ENCODE results near the gene POLE4. TPM values are rescaled to one million over a fixed set of nuclear protein-coding genes. Genes with fewer than 3 reads are reported as not detected.

Gene POLE4
- total RNA-seq, 1 experiment from 2014 or later: 34.4 TPM

DNA sequence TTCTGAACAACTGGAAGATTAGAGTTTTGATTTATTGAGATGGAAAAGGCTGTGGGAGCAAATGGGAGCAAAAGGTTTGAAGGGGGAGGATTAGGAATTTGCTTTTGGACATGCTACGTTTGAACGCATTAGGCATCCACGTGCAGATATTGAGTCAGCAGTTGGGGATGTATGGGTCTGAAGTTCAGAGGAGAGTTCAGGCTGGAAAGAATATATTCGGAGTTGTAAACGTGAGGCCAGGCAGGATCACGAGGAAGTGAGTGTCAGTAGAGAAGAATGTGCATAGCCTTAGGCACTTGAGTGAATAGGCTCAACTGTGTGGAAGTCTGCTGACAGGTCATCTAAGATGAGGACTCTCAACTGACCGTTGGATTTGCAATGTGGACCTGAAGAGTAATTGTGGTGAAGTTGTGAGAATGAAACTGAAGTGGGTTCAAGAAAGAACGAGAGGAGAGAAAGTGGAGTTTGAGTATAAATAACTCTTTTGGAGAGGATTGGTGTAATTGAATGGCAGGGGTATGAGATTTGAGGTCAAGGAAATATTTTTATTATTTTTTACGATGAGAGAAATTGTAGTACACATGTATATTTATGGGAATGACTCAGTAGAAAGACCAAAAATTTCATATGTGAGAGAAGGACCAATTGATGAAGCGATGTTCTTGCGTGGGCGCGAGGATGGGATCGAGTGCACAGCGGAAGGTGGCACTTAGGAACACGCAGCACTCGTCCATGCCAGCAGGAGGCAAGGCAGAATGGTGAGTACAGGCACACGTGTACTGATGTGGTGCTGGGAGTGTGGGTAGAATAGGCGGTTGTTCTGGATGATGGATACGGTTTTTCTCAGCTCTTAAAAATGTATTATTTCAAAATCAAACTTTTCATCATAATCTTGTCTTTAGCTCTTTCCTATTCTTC, 40.5 kb upstream of the POLE4 start:
- no peak overlapping the region for H2BK20ac ChIP-seq (ENCODE audit: low read depth, low read length, poor library complexity, severe bottlenecking)
- Mint-ChIP-seq H3K4me1 (no peaks in the 10 kb centered on the region), H3K4me3 (no peak overlapping the region), H3K9me3 (no peaks in the 10 kb centered on the region; a peak in 1 of 5 replicates), H3K36me3 (ENCODE audit: insufficient read depth in 1 of 3, low read depth in 3 of 3) (no peaks in the 10 kb centered on the region), H3K27me3 (ENCODE audit: low read depth) (peaks cover 18% of the 10 kb centered on the region), H3K27ac (no peak overlapping the region)
- H3K4ac ChIP-seq (ENCODE audit: low read depth, low read length): no peak overlapping the region
- DNase-seq: no peak
- H3K4me2 ChIP-seq (ENCODE audit: insufficient read depth, insufficient read length, low read length): no peak overlapping the region
- H3K79me2 ChIP-seq (ENCODE audit: insufficient read depth, low read length): no peaks in the 10 kb centered on the region
- no peak overlapping the region for H3K9ac ChIP-seq (ENCODE audit: extremely low read depth, insufficient read length, low read length)
- H2BK5ac ChIP-seq (ENCODE audit: insufficient read length, low read length): no peak overlapping the region
- H3K18ac ChIP-seq (ENCODE audit: insufficient read length, low read depth, low read length): no peak overlapping the region
- no peaks in the 10 kb centered on the region for H3K79me1 ChIP-seq (ENCODE audit: insufficient read depth, low read depth, low read length, poor library complexity, severe bottlenecking)
- no peak overlapping the region for H2BK120ac ChIP-seq (ENCODE audit: low read depth, low read length, poor library complexity, severe bottlenecking)
- H3K14ac ChIP-seq (ENCODE audit: insufficient read depth, low read length): no peak overlapping the region
- H3K4me1 ChIP-seq (ENCODE audit: insufficient read depth, low read length): no peaks in the 10 kb centered on the region
- H4K5ac ChIP-seq (ENCODE audit: insufficient read length, low read depth, low read length): no peak overlapping the region
- H2AFZ ChIP-seq (ENCODE audit: low read length): no peak overlapping the region
- H2BK12ac ChIP-seq (ENCODE audit: insufficient read length, low read depth, low read length): no peak overlapping the region
- H4K20me1 ChIP-seq (ENCODE audit: control insufficient read depth, insufficient read depth, insufficient read length): no peaks in the 10 kb centered on the region
- no peak overlapping the region for H3K23ac ChIP-seq (ENCODE audit: insufficient read length, low read depth, low read length)
- no peak overlapping the region for H4K8ac ChIP-seq (replicated peaks; ENCODE audit: insufficient read length, low read depth, low read length)
- H3K27ac ChIP-seq (ENCODE audit: insufficient read length, low read depth, low read length): no peak overlapping the region
- TF ChIP-seq CTCF (conservative IDR thresholded peaks at IDR 0.05): peak; percentile 37; the same call in 1 of the 3 replicates
- H2AK5ac ChIP-seq (ENCODE audit: insufficient read length, low read length): no peak overlapping the region
- H3K27me3 ChIP-seq (ENCODE audit: insufficient read depth, low read length): no peaks in the 10 kb centered on the region
- no peak overlapping the region for H4K91ac ChIP-seq (ENCODE audit: insufficient read length, low read depth, low read length)
- H3T11ph ChIP-seq (ENCODE audit: low read length): no peak overlapping the region
- no peak overlapping the region for H2BK15ac ChIP-seq (ENCODE audit: low read depth, low read length)
- no peak overlapping the region for H3K56ac ChIP-seq (ENCODE audit: insufficient read length, low read depth, low read length)
- H3K23me2 ChIP-seq (ENCODE audit: insufficient read length, low read depth, low read length, poor library complexity, severe bottlenecking): peaks cover 3% of the 10 kb centered on the region
- no peaks in the 10 kb centered on the region for H3K9me3 ChIP-seq (ENCODE audit: control insufficient read depth, low read depth, low read length)
- WGBS (ENCODE audit: extremely low coverage, insufficient read length, low lambda C conversion rate): 100% methylated on average over 2 of the region's 20 CpGs

Measured in H9 (cell line).